Stimulated activated CD4-positive, alpha-beta T cell treated with anti-CD3 and anti-CD28 coated beads, Interleukin-4, amount 100 ng/mL, for 4 hours (primary cell): Measurements from ENCODE around the gene ADGRB3.

Experiments
- DNase-seq, 2 experiments: peaks; one replicate each; pipeline ENCODE4 v3.0.0-alpha.2; 2020

ADGRB3 gene

GRCh38 chr6:69146385-69146784 lies 511.3 kb downstream of the ADGRB3 start:
- DNase-seq = no peak

- DNase-seq = no peak
Observed at GRCh38 chr6:69155467-69155866, 520.4 kb downstream of the ADGRB3 start.

- no peak for DNase-seq
Observed at GRCh38 chr6:69162811-69163210, 527.7 kb downstream of the ADGRB3 start.

- no peak for DNase-seq
Observed at GRCh38 chr6:69164564-69165229, 529.6 kb downstream of the ADGRB3 start.

GRCh38 chr6:69179681-69180080 lies 544.6 kb downstream of the ADGRB3 start:
- no peak for DNase-seq

GRCh38 chr6:69180361-69181067 lies 545.4 kb downstream of the ADGRB3 start:
- DNase-seq = no peak

GRCh38 chr6:69181964-69182363 lies 546.9 kb downstream of the ADGRB3 start:
- no peak for DNase-seq

GRCh38 chr6:69185276-69185675 lies 550.2 kb downstream of the ADGRB3 start:
- no peak for DNase-seq

GRCh38 chr6:69202768-69203167 lies 567.7 kb downstream of the ADGRB3 start:
- DNase-seq = no peak

- DNase-seq = no peak
Observed at GRCh38 chr6:69216127-69216526, 581.0 kb downstream of the ADGRB3 start.

- no peak for DNase-seq
Observed at GRCh38 chr6:69217343-69217742, 582.3 kb downstream of the ADGRB3 start.

- no peak for DNase-seq
Observed at GRCh38 chr6:69220375-69220774, 585.3 kb downstream of the ADGRB3 start.

- DNase-seq = no peak
Observed at GRCh38 chr6:69232008-69232407, 596.9 kb downstream of the ADGRB3 start.

GRCh38 chr6:69232496-69232895 lies 597.4 kb downstream of the ADGRB3 start:
- no peak for DNase-seq

- DNase-seq = peak in 1 of 2 experiments; percentile 13
Observed at GRCh38 chr6:69232911-69233448, 597.9 kb downstream of the ADGRB3 start.

- no peak for DNase-seq
Observed at GRCh38 chr6:69238067-69238466, 603.0 kb downstream of the ADGRB3 start.

- DNase-seq = no peak
Observed at GRCh38 chr6:69246983-69247382, 611.9 kb downstream of the ADGRB3 start.

- DNase-seq = no peak
Observed at GRCh38 chr6:69261010-69261409, 625.9 kb downstream of the ADGRB3 start.

GRCh38 chr6:69263297-69263696 lies 628.2 kb downstream of the ADGRB3 start:
- no peak for DNase-seq

- DNase-seq = no peak
Observed at GRCh38 chr6:69265090-69265489, 630.0 kb downstream of the ADGRB3 start.

- no peak for DNase-seq
Observed at GRCh38 chr6:69265706-69266105, 630.6 kb downstream of the ADGRB3 start.

GRCh38 chr6:69276204-69276603 lies 641.1 kb downstream of the ADGRB3 start:
- no peak for DNase-seq

- DNase-seq = no peak
Observed at GRCh38 chr6:69279805-69280204, 644.7 kb downstream of the ADGRB3 start.

GRCh38 chr6:69280858-69281257 lies 645.8 kb downstream of the ADGRB3 start:
- DNase-seq = no peak
